HG03432 (cell line): ENCODE data around the gene LGALS1.
"Not testable (repeated sequence)": the region's sequence is repeated elsewhere in the genome, so short reads cannot be mapped to it uniquely, and the experiment has no call there.

Source experiments
- ATAC-seq: cut with Tn5 transposase; IDR thresholded peaks from one replicate; pipeline ENCODE4 v1.9.1; 2021; ENCODE audit warnings: mild to moderate bottlenecking, moderate library complexity; ENCODE audit not compliant: unreplicated experiment

LGALS1 gene

DNA sequence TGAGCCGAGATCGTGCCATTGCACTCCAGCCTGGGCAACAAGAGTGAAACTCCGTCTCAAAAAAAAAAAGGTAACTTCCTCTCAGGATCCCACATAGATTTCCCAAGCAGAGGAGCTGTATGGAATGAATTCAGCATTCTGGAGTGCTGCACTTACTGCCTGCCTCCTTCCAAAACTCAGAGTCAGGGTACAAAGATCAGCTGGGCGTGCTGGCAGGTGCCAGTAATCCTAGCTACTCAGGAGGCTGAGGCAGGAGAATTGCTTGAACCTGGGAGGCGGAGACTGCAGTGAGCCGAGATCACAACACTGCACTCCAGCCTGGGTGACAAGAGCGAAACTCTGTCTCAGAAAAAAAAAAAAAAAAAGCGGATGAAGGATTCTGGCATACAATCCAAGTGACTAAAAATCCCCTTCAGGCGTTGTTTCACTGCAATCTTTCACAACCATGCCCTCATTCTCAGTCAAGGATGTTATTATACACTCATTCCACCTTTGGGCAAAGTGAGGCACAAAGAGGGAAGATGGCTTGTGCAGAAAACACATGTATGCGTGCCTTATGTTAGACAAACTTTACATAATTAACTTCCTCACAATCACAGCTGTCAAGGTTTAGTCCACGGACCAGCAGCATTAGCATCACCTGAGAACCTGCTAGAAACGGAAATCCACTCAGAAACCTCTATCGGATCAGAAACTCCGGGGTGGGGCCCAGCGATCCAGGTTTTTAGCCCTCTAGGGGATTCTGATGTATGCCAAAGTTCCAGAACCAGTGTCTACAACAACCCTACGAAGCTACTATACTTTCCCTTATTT, 9.6 kb downstream of the LGALS1 start:
- ATAC-seq: no peak

DNA sequence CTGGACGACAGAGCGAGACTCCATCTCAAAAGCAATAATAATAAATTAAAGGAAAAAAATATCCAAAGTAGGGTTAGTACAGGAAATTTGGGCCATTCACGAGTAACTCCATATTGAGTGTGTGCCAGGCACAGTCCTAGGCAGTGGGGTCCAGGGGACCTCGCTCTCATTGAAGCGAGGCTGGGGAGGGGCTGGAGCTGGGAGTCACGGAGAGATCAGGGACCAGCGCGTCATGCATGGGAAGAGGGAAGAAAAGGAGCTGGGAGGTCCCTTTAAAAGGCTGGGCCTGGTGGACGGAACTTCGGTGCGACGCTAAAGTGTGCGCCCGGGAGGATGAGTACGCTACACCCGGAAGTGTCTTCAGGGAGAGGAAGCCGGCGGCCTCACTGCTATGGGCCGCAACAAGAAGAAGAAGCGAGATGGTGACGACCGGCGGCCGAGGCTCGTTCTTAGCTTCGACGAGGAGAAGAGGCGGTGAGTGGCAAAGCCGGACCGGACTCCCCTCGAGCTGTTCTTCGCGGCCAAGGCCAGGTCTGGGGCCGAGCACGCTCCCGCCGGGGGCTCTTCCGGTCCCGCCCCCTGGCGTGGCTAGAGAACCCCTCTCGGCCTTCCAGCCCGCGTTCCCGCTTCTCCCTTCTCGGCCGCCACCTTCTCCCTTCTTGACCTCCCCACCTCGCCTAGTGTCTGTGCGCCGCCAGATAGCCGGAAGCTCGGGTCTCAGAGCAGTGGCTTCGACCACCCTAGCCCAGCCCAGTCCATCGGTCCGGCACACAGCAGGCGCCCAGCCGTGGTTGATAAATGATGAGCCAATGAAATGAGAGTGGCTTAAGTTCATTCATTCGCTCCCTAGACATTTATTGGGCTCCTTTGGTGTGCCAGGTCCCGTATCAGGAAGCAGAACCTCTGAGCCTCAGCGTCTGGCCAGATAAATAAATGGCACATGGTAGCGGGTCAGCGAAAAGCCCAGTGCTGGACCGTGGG, 10.9 kb downstream of the LGALS1 start, which contains the start of gene NOL12:
Gene NOL12, plus strand, starts transcription at position 342 of the 981 bp plus-strand sequence. Its CDS starts 50 bp downstream, at position 392.
- ATAC-seq: peak; percentile 76

DNA sequence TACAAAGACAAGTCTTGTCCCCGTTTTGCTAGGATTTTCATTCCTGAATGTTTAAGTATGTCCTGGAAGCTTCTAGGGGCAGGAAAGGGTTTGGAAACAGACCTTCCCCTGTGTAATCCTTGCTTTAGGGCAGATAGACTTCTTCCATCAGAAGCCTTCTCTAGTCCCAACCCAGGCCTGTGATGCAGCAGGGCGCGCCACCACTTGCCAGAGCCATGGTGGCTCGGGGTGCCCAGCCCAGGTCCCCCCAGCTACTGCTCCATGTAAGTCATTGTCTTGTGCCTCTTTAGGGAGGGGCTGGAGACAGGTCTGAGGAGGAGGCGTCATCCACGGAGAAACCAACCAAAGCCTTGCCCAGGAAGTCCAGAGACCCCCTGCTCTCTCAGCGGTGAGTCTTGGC, 15.0 kb downstream of the LGALS1 start:
- no peak for ATAC-seq

DNA sequence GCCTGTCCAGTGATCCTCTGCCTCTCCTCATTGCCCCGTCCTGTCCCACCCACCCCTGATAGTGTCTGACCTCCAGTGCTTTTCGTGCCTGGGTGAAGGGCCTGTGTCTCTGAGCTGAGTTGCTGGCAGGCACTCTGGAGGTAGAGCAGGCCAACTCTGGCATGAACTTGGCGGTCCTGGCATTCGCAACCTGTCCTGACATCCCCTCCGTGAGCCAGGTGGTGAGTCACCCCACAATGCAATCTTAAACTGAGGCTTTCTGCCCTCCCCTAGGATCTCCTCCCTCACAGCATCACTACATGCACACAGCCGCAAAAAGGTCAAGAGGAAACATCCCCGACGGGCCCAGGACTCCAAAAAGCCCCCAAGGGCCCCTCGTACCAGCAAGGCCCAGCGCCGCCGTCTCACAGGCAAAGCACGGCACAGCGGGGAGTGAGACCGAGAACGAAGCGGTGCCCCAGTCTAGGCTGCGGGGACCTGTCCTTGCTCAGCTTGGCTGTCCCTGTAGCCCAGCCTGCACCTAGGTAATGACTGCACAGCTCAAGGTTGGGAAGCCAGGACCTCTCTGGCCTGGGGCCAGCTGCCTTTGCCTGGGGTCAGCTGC, 15.6 kb downstream of the LGALS1 start:
- ATAC-seq: no peak

DNA sequence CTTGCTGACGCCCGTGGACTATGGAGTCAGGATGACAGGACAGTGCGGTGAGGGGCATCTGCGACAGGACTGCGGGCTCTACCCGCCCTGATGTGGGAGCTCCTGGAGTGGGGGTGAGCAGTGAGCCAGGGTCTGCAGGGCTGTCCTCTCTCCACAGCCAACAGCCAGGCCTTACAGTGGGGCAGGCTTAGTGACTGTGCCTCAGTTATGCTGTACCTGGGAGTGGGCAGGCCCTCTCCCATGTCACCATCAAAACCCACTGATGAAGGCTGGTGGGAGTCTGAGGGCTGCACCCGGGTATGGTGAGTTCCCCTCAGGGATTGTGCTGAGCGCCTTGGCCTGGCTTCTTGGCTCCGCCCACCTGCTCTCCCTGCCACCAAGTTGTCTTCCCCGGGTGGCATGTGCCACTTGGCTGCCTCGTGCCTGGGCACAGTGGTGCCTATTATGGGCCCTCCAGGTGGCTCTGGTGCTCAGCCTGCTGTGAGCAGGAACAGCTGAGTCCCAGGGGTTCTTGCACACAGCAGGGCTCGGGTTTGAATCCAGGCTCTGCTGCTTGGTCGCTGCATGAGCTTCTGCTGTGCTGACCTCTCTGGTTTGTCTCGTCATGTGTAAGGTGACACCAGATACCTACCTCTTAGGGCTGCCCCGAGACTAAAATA, 17.3 kb downstream of the LGALS1 start:
- ATAC-seq: no peak

DNA sequence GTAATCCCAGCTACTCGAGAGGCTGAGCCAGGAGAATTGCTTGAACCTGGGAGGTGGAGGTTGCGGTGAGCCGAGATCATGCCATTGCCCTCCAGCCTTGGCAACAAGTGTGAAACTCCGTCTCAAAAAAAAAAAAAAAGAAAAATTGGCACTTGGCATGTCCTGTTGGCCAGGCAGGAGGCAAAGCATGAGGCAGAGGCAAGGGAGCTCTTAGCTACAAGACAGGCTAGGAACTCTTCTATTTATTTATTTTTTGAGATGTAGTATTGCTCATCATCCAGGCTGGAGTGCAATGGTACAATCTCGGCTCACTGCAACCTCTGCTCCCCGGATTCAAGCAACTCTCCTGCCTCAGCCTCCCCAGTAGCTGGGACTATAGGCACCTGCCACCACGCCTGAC, 18.7 kb downstream of the LGALS1 start:
- not testable (repeated sequence) for ATAC-seq

DNA sequence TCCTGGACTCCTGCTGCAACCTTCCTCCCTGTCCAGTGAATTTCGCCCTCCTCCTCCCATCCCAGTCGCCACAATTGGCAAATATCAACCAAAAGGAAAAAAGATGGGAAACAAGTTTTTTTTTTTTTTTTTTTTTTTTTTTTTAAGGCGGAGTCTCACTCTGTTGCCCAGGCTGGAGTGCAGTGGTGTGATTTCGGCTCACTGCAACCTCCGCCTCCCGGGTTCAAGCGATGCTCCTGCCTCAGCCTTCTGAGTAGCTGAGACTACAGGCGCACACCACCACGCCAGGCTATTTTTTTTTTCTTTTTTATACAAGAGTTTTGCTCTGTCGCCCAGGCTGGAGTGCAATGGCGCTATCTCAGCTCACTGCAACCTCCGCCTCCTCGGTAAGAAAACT, 20.8 kb downstream of the LGALS1 start:
- not testable (repeated sequence) for ATAC-seq

DNA sequence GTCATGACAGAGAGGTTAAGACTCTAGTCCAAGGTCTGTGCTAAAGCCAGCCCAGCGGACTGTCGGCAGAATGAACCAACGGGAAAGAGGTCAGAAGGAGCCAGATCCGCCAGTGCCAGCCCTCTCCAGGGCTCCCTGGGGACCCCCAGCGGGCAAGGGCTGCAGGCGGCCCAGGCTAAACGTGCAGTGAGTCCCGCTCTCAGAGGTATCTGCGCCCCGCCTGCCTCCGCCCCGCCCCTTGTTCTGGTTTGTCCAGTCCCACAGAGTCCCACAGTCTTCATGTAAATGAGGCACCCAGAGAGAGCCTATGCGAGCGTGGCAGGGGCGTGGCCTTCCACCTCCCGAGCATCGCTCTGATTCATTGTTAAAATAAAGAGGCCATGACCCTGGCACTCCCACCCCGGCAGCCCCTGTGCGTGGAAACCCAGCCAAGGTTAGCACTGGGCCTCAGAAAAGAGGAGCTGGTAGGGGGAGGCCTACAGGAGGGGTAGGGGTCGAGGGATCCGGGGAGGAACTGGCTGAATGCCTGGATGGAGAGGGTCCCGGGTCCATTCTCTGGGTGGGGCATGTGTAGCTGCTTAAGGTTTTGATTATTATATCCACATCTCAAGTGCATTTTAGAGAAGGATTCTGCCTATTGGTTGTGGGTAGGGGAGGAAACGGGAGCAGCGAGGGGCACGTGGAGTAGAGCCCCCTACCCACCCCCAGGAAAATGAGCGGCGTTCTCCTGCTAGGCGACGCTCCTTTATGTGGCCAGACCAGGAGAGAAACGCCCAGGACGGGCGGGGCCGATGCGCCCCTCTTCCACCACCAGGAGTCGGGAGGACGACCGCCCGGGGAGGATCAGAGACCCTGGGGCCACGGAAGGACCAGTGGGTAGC, 21.5 kb downstream of the LGALS1 start, which contains the start of gene TRIOBP:
Gene TRIOBP, plus strand, starts transcription at position 392 of the 881 bp plus-strand sequence. CDS start 4,318 bp downstream, outside the sequence.
- peak; percentile 94 for ATAC-seq

DNA sequence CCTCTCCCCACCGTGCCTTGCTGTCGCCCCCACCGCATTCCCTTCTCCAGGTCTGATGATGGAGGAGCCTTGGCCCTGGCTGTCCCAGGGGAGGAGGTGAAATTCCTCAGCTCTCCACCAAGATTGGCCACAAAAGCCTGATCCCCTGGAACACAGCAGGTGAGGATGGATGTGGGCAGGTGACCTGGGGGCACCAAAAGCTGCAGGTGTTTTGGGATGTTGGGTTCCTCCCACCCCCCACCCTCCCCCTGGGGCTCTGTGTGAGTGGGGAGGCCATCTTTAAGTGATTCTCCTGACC, 22.1 kb downstream of the LGALS1 start:
- ATAC-seq: no peak

DNA sequence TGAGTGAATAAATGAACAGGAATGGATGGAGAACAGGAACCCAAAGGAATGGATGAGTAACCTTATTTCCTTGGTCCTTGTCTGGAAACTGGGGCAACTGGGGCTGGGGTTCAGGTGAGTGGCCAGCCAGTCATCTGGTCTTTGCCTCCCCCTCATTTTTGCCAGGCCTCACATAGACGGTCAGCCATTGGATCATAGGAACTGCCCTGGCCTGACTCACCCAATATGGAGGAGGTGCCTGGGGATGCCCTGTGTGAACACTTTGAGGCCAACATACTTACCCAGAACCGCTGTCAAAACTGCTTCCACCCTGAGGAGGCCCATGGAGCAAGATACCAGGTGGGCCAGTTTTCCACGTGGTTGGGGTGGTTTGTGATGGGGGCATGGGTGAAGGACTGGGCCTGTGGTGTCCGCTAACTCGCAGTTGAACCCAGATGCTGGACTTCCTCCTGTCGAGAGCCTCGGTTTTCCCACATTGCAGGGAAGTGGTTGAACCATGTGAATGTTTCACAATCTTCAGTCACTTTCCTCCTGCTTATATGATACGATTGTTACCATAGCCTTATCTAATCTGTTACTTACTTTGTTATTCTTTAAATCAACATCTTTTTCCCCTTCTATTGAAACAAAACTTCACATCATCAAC, 25.8 kb downstream of the LGALS1 start:
- no peak for ATAC-seq

DNA sequence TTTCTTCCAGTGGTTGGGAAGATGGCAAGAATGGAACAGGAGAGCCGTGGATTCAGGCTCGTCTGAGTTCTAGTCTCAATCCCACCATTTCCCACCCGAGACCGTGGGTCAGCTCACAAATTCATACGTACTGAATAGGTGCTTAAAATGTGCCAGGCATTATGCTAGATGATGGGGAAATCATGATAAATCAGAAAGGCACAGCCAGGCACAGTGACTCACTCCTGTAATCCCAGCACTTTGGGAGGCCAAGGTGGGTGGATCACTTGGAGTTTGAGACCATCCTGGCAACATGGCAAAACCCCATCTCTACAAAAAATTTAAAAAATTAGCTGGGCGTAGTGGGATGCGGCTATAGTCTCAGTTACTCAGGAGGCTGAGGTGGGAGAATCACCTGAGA, 28.5 kb downstream of the LGALS1 start:
- no peak for ATAC-seq

DNA sequence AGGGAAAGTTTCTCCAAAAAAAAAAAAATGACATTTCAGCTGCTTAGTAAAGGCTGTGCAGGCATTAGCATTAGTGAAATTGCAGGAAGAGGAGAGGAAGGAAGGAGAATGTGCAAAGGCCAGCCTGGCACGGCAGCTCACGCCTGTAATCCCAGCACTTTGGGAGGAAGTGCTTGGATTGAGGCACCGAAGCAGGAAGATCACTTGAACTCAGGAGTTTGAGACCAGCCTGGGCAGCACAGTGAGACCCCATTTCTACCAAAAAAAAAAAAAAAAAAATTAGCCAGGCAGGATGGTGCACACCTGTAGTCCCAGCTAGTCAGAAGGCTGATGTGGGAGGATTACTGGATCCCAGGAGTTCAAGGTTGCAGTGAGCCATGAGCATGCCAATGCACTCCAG, 29.2 kb downstream of the LGALS1 start:
- no peak for ATAC-seq

DNA sequence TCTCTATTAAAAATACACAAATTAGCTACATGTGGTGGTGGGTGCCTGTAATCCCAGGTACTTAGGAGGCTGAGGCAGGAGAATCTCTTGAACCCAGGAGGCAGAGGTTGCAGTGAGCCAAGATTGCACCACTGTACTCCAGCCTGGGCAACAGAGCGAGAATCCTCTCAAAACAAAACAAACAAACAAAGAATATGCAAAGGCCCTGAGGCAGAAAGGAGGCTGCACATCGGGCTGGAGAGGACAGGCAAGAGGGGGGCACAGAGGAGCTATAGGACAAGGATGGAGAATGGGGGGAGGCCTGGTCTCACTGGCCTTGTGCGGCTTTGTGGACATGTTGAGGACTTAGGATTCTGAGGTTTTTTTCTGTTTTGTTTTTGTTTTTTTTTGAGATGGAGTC, 29.8 kb downstream of the LGALS1 start:
- ATAC-seq: no peak

DNA sequence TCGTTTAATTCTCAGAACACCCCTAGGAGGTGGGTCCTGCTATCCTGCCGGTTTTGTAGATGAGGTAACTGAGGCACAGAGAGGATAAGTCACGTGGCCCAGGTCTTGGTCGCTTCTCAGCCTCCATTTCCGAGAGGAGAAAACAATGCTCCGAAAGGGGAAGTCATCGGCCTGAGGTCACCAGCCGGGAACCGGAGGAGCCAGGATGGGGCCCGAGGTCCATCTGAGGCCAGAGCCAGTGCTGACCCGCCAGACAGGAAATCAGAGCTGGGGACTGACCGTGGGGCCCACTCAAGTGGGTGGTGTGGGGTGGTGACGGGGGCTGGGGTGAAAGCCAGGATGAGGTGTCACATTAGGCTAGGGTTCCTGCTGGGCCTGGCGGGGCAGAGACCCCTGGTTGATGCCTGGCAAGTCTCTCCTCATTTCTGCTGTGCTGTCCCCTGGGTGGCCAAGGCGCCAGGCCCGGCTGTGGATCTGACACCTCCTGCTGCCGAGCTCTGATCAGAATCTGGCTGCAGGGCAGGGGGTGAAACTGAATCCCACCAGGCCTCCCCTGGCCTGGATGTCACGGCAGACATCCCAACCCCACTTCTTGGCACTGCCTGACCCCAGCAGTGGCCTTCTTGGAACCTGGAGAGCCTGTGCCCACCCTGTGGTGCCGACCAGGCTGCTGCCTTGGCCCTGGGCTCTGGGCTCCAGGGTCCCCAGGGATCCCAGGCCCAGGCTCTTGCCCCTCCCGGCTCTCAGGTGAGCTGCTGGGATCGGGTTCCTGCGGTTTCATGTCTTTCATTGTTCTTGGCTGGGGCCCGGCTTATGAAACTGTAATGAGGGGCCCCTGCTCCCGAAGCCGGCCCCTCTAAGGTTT, 33.4 kb downstream of the LGALS1 start:
- ATAC-seq: no peak

DNA sequence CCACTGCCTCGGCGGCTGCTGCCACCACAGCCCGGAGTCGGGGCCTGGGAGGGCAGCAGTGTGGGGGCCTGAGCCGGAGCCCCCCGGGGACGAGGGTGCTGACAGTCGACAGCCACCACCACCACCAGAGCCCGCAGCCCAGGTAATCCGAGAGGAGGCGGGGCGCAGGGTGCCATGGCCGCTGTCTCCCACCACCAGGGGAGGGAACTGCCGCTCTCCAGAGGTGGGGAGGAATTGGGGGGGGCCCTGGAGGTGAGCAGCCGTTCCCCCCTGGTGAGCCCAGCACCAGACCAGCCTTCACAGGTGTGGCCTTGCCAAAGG, 34.0 kb downstream of the LGALS1 start:
- no peak for ATAC-seq

DNA sequence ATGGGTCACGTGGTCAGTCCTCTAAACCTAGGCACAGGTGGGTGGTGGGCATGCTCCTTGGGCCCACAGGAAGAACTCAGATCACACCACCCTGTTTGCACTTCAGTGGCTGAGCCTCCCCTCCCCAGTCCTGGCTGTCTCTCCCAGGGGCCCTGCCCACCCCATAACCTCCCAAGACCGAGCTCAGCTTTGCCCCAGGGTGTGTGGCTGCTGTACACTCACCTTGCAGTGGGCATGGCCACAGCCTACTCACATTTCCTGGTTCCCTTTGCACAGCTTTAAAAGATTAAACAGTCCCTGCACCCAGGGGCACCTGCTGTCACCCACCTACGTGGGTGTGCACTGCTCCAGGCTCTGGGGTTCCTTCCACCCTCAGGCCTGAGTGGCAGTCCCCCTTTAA, 35.2 kb downstream of the LGALS1 start:
- no peak for ATAC-seq

DNA sequence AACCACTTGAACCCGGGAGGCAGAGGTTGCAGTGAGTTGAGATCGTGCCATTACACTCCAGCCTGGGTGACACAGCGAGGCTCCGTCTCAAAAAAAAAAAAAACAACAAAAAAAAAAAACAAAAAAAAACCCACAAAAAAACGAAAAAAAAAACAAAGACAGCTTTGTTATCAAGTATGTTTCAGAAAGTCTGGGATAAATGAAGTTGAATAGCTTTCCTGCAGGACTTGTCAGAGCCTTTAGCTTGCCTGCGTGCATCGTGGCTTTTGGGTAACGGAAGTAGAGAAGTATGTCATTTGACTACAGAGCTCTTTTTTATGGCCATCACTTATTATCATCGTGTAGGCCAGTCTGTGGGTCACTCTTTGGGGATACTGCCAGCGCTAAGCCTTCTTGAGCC, 36.1 kb downstream of the LGALS1 start:
- ATAC-seq: no peak

DNA sequence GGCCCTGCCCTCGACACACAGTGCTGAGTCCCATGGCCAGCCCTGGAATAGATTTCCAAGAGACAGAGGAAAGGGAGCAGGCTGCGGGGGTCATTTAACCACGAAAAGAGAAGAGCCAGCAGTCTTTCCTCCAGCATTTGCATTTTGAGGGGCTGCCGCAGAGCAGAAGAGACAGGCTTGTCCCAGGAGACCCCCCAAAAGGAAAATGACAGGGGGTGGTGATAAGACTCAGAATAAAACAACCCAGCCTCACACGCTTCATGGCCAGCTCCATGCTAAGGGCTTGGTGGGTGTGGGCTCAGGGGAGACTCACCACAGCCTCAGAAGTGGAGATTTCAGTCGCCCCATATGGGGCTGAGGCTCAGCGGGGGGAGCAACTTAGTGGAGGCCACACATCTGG, 38.3 kb downstream of the LGALS1 start:
- ATAC-seq: no peak

DNA sequence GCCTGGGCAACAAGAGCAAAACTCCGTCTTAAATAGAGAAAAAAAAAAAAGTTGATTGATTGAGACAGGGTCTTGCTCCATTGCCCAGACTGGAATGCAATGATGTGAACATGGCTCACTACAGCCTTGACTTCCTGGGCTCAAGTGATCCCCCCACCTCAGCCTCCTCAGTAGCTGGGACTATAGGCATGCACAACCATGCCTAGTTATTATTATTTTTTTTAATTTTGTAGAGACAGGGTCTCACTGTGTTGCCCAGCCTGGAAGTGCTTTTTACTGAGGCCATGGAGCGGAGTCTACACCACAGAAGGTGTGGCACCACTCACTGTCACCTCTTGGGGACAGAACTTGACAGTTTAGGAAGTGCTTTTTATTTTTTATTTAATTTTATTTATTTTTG, 39.2 kb downstream of the LGALS1 start:
- ATAC-seq: no peak
